Measurements from ENCODE around the gene BABAM2.

DNA sequence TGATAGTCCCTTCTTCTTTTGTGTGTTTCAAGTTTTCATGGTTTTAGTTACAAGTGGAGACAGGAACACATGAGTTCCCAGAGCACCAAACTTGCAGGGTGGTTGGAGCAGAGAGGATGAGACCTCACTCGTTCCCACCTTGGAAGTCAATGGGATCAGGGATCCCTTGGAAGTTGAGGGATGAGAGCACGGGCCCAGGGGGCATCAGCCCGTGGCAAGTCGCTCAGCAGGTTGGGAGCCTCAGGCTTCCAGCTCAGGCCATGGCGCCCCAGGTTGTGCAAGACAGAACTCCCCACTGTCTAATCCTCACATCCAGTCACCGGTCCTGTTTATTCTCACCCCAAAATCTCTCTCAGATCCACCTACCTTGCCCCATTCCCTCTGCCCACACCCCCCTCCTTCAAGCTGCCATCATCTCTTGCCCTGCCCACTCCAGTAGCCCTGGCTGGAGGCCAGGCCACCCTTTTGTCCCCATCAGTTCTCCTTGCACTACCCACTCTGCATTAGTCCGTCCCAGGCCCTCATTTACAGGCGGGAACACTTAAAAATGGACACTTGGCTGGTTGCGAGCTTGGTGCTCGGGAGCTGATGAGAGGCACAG, 464.5 kb downstream of the BABAM2 start:
- TF ChIP-seq, protein P1, sequence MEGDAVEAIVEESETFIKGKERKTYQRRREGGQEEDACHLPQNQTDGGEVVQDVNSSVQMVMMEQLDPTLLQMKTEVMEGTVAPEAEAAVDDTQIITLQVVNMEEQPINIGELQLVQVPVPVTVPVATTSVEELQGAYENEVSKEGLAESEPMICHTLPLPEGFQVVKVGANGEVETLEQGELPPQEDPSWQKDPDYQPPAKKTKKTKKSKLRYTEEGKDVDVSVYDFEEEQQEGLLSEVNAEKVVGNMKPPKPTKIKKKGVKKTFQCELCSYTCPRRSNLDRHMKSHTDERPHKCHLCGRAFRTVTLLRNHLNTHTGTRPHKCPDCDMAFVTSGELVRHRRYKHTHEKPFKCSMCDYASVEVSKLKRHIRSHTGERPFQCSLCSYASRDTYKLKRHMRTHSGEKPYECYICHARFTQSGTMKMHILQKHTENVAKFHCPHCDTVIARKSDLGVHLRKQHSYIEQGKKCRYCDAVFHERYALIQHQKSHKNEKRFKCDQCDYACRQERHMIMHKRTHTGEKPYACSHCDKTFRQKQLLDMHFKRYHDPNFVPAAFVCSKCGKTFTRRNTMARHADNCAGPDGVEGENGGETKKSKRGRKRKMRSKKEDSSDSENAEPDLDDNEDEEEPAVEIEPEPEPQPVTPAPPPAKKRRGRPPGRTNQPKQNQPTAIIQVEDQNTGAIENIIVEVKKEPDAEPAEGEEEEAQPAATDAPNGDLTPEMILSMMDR (IDR thresholded peaks at IDR 0.05; ENCODE audit: insufficient read depth, low read depth, low read length), result no peak
- TF ChIP-seq EZH2 (IDR thresholded peaks at IDR 0.05; ENCODE audit: insufficient read depth, low read length), result no peak
